Measurements from ENCODE around the gene ICAM1. TPM values are rescaled to one million over a fixed set of nuclear protein-coding genes. Genes with fewer than 3 reads are reported as not detected.
A peak's percentile ranks its signal among the peaks of the same experiment; 100 is the strongest.

ICAM1 gene
- total RNA-seq, 2 experiments from 2014 or later: 45.2 to 46.4 TPM

- CTCF ChIA-PET: no interaction called here
- Mint-ChIP-seq H3K4me3 (no peak overlapping the region), H3K27ac (no peak overlapping the region), H3K27me3 (no peaks in the 10 kb centered on the region), H3K9me3 (no peaks in the 10 kb centered on the region), H3K4me1 (ENCODE audit: low read depth) (peaks cover 3% of the 10 kb centered on the region), H3K36me3 (no peaks in the 10 kb centered on the region)
- POLR2A ChIA-PET: interaction anchor here (0.6 kb wide), 1 partner anchor 14 kb away, joined by 3 read pairs; the partner anchor contains the start of gene S1PR2
- intact Hi-C loops (cut with micrococcal nuclease): no loop called here
- DNase-seq: no peak
Observed at GRCh38 chr19:10245189-10245939, 25.6 kb upstream of the ICAM1 start.

DNA sequence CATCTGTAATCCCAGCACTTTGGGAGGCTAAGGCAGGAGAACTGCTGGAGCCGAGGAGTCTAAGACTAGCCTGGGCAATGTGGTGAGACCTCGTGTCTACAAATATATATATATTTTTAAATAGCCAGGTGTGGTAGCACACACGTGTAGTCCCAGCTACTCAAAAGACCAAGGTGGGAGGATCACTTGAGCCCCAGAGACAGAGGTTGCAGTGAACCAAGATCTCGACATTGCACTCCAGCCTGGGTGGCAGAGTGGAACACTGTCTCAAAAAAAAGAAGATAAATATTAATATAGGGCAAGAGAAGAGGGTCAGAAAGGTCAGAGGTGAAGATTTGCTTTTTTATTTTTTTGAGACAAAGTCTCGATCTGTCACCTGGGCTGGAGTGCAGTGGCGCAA, 24.4 kb upstream of the ICAM1 start:
- no peak overlapping the region for H3K4me3 Mint-ChIP-seq
- CTCF ChIA-PET: interaction anchor here (1.6 kb wide), 1 partner anchor 11 kb away, joined by 5 read pairs; no protein-coding TSS in a partner anchor

GRCh38 chr19:10251792-10252694, 18.9 kb upstream of the ICAM1 start, which contains the start of gene MRPL4:
Gene MRPL4, plus strand, starts transcription at chr19:10252214. Its CDS starts 40 bp downstream, at chr19:10252254.
- POLR2A ChIA-PET: interaction anchor here (0.6 to 1.7 kb wide), 4 partner anchors 19 to 58 kb away, joined by 3 to 4 read pairs (median 4); partner anchors contain the start of gene ICAM1
- Mint-ChIP-seq H3K36me3 (peaks cover 26% of the 10 kb centered on the region), H3K4me1 (ENCODE audit: low read depth) (peaks cover 20% of the 10 kb centered on the region), H3K9me3 (no peaks in the 10 kb centered on the region), H3K27me3 (no peaks in the 10 kb centered on the region), H3K4me3 (peak within 1 kb of the TSS; percentile 97), H3K27ac (peak within 1 kb of the TSS; percentile 96)
- peak; percentile 98 for DNase-seq
- intact Hi-C loops (cut with micrococcal nuclease): loop anchor here (1.0 to 5.0 kb wide), 5 partner anchors 8 to 177 kb away; partner anchors contain the start of genes DNMT1 and PPAN
- CTCF ChIA-PET: interaction anchor here (1.2 to 3.5 kb wide), 8 partner anchors 9 to 138 kb away, joined by 3 to 44 read pairs (median 12); partner anchors contain the start of gene ICAM1

More for the DNA sequence above, 24.4 kb upstream of the ICAM1 start:
- DNase-seq: no peak
- intact Hi-C loops (cut with micrococcal nuclease): no loop called here
- H3K36me3 Mint-ChIP-seq: no peaks in the 10 kb centered on the region
- H3K4me1 Mint-ChIP-seq (ENCODE audit: low read depth): peaks cover 7% of the 10 kb centered on the region
- H3K27ac Mint-ChIP-seq: no peak overlapping the region
- POLR2A ChIA-PET: no interaction called here
- H3K27me3 Mint-ChIP-seq: no peaks in the 10 kb centered on the region
- H3K9me3 Mint-ChIP-seq: no peaks in the 10 kb centered on the region

DNA sequence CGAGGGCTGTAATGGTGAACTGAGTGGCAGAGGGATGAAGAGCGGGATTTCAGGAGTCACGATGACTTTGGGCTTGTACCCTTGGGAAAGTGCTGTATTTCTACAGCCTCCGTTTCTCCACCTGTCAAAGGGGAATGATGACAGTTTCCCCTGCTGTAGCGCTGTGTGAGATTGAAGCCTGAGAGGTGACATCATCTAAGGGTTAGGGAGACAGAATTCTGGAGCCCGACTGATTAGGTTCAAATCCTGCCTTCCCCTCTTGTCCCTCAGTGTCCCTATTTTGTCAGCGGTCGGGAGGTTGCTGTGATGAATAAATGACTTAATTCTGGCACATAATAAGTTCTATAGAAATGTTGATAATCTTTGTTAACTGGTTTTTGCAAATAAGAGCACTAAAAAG, 18.2 kb upstream of the ICAM1 start:
- ChIA-PET CTCF (interaction anchor here (3.2 kb wide), 1 partner anchor 139 kb away, joined by 12 read pairs; no protein-coding TSS in a partner anchor), POLR2A (interaction anchor here (1.7 kb wide), 1 partner anchor 18 kb away, joined by 4 read pairs; the partner anchor contains the start of gene ICAM1)
- peaks cover 20% of the 10 kb centered on the region for H3K4me1 Mint-ChIP-seq (ENCODE audit: low read depth)
- H3K27me3 Mint-ChIP-seq: no peaks in the 10 kb centered on the region
- DNase-seq: no peak
- peak overlapping the region; percentile 97 for H3K4me3 Mint-ChIP-seq
- H3K36me3 Mint-ChIP-seq: peaks cover 33% of the 10 kb centered on the region
- intact Hi-C loops (cut with micrococcal nuclease): loop anchor here (5.0 kb wide), 1 partner anchor 145 kb away; the partner anchor contains the start of gene PPAN
- H3K9me3 Mint-ChIP-seq: no peaks in the 10 kb centered on the region
- peak overlapping the region; percentile 96 for H3K27ac Mint-ChIP-seq

GRCh38 chr19:10254244-10254643, 16.7 kb upstream of the ICAM1 start:
- ChIA-PET POLR2A (interaction anchor here (0.8 to 1.3 kb wide), 2 partner anchors 59 to 134 kb away, joined by 3 read pairs; partner anchors contain the start of gene DNMT1), CTCF (interaction anchor here (0.6 to 2.1 kb wide), 3 partner anchors 50 to 135 kb away, joined by 3 to 5 read pairs (median 5); no protein-coding TSS in a partner anchor)
- intact Hi-C loops (cut with micrococcal nuclease): loop anchor here (5.0 kb wide), 1 partner anchor 147 kb away; the partner anchor contains the start of gene PPAN
- Mint-ChIP-seq H3K36me3 (peaks cover 39% of the 10 kb centered on the region), H3K4me3 (no peak overlapping the region), H3K27ac (no peak overlapping the region), H3K4me1 (ENCODE audit: low read depth) (peaks cover 28% of the 10 kb centered on the region), H3K27me3 (no peaks in the 10 kb centered on the region), H3K9me3 (no peaks in the 10 kb centered on the region)
- DNase-seq: no peak

DNA sequence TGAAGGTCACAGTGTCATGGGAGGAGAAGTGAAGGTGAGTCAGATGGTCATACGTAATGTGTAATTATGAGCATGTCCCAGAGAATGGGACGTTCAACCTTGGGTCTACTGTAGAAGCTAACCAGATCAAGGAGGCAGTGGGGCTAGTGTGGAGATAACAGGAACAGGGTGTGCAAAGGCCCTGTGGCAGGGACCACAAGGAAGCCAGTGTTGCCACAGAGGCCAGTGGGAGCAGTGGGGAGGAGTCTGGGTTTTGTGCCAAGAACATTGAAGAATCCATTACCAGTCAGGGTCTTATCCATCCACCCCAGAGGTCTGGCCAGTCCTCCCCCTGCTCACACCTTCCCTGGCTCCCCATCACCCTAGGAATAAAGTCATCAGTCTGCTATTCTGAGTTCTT, 15.6 kb upstream of the ICAM1 start:
- Mint-ChIP-seq H3K4me1 (ENCODE audit: low read depth) (peaks cover 35% of the 10 kb centered on the region), H3K4me3 (no peak overlapping the region), H3K27me3 (no peaks in the 10 kb centered on the region), H3K27ac (peak overlapping the region; percentile 24), H3K36me3 (peaks cover 39% of the 10 kb centered on the region), H3K9me3 (no peaks in the 10 kb centered on the region)
- ChIA-PET POLR2A (no interaction called here), CTCF (interaction anchor here (0.6 to 2.1 kb wide), 2 partner anchors 134 to 145 kb away, joined by 3 to 5 read pairs; no protein-coding TSS in a partner anchor)
- intact Hi-C loops (cut with micrococcal nuclease): no loop called here
- DNase-seq: no peak

GRCh38 chr19:10256551-10256950, 14.4 kb upstream of the ICAM1 start:
- Mint-ChIP-seq H3K4me3 (no peak overlapping the region), H3K27ac (no peak overlapping the region), H3K27me3 (no peaks in the 10 kb centered on the region), H3K9me3 (no peaks in the 10 kb centered on the region), H3K4me1 (ENCODE audit: low read depth) (peaks cover 37% of the 10 kb centered on the region), H3K36me3 (peaks cover 39% of the 10 kb centered on the region)
- ChIA-PET POLR2A (interaction anchor here (0.6 kb wide), 1 partner anchor 14 kb away, joined by 5 read pairs; no protein-coding TSS in a partner anchor), CTCF (interaction anchor here (0.6 to 9.4 kb wide), 4 partner anchors 14 to 322 kb away, joined by 3 to 189 read pairs (median 5); no protein-coding TSS in a partner anchor)
- DNase-seq: no peak
- intact Hi-C loops (cut with micrococcal nuclease): no loop called here

DNA sequence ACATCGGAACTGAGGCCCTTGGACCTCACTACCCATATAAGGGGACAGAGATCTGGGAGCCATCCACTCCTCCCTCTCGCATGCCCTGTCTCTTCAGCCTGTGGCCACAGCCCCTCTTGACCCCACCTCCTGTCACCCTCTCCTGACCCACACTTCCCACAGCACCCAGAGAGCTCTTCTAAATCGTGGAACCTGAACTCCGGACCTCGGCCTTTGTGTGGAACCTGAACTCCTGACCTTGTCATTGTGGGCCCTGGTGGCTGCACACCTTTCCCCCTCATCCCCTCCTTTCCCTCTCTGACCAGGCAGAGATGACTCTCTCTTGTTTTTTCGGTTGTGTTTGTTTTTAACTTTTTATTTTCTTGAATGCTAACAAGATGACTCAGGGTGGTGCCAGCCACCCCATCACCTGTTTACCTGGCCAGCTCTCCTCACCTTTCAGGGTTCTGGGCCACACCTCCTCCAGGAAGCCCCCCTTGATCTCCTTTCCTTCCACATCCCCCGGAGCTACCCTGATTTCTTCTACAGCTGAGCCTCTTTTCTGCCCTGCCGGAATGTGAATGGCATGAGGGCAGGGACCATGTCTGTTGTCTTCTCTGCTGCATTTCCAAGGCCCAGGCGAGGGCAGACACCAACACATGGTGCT, 13.8 kb upstream of the ICAM1 start:
- peaks cover 36% of the 10 kb centered on the region for H3K4me1 Mint-ChIP-seq (ENCODE audit: low read depth)
- DNase-seq: no peak
- H3K9me3 Mint-ChIP-seq: no peaks in the 10 kb centered on the region
- H3K36me3 Mint-ChIP-seq: peaks cover 37% of the 10 kb centered on the region
- CTCF ChIA-PET: interaction anchor here (0.6 to 9.4 kb wide), 4 partner anchors 13 to 321 kb away, joined by 3 to 189 read pairs (median 5); no protein-coding TSS in a partner anchor
- POLR2A ChIA-PET: interaction anchor here (0.6 kb wide), 1 partner anchor 13 kb away, joined by 5 read pairs; no protein-coding TSS in a partner anchor
- intact Hi-C loops (cut with micrococcal nuclease): no loop called here
- H3K4me3 Mint-ChIP-seq: no peak overlapping the region
- H3K27ac Mint-ChIP-seq: no peak overlapping the region
- no peaks in the 10 kb centered on the region for H3K27me3 Mint-ChIP-seq

DNA sequence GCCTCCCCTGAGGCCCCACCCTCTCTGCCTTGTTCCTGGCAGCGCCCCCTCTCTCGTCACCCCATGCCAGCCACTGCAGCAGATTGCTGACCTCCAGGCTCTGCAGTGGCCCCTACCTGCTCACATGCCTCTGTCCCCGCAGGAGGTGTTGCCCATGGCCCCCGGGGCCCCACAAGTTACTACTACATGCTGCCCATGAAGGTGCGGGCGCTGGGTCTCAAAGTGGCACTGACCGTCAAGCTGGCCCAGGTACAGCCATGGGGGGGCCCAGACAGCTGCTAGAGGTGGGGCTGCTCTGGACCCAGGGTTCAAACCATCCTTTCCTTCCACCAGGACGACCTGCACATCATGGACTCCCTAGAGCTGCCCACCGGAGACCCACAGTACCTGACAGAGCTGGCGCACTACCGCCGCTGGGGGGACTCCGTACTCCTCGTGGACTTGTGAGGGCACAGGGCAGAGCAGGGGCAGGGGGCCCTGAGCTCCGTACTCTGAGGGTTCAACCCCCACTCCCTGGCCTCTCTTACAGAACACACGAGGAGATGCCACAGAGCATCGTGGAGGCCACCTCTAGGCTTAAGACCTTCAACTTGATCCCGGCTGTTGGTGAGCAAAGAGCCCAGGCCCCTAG, 12.7 kb upstream of the ICAM1 start:
- POLR2A ChIA-PET: interaction anchor here (0.8 to 5.3 kb wide), 5 partner anchors 12 to 164 kb away, joined by 3 to 69 read pairs (median 13); partner anchors contain the start of genes ICAM1, ICAM5 and TYK2
- H3K4me3 Mint-ChIP-seq: no peak overlapping the region
- DNase-seq: no peak
- no peak overlapping the region for H3K27ac Mint-ChIP-seq
- intact Hi-C loops (cut with micrococcal nuclease): loop anchor here (2.0 kb wide), 1 partner anchor 123 kb away; the partner anchor contains the start of gene TYK2
- H3K27me3 Mint-ChIP-seq: no peaks in the 10 kb centered on the region
- peaks cover 31% of the 10 kb centered on the region for H3K36me3 Mint-ChIP-seq
- CTCF ChIA-PET: interaction anchor here (0.6 to 9.4 kb wide), 35 partner anchors 8 to 444 kb away, joined by 3 to 189 read pairs (median 4); partner anchors contain the start of genes CDC37, ICAM1, ICAM4 and ICAM5
- H3K4me1 Mint-ChIP-seq (ENCODE audit: low read depth): peaks cover 32% of the 10 kb centered on the region
- H3K9me3 Mint-ChIP-seq: no peaks in the 10 kb centered on the region

DNA sequence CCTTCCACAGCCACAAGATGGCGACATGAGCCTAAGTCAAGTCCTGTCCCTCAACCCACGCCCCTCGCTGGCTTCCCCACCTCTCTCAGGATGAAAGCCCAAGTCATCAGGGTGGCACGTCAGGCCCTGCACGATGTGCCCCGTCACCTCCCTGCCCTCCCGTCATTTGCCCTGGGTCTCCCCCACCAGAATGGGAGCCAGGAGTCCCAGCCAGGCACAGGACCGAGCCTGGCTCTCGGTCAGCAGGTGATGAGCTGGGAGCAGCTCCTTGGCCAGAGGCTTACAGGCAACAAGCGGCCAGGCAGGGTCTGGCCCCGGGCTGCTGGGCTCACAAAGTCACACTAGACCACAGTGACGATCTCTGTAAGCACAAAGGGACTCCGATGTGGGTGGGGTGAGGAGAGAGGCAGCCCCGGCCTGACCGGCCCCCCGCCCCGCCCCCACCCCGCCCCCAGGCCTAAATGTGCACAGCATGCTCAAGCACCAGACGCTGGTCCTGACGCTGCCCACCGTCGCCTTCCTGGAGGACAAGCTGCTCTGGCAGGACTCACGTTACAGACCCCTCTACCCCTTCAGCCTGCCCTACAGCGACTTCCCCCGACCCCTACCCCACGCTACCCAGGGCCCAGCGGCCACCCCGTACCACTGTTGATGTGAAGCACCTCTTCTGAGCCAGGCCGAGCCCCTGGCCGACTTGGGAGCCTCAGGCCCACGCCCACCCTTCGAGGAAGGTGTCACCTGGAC, 11.6 kb upstream of the ICAM1 start:
- Mint-ChIP-seq H3K4me1 (ENCODE audit: low read depth) (peaks cover 26% of the 10 kb centered on the region), H3K27ac (peak overlapping the region; percentile 93), H3K36me3 (peaks cover 29% of the 10 kb centered on the region), H3K27me3 (no peaks in the 10 kb centered on the region), H3K9me3 (no peaks in the 10 kb centered on the region), H3K4me3 (no peak overlapping the region)
- peak; percentile 98 for DNase-seq
- CTCF ChIA-PET: interaction anchor here (0.6 to 9.4 kb wide), 45 partner anchors 9 to 443 kb away, joined by 3 to 189 read pairs (median 4); partner anchors contain the start of genes CDC37, ICAM1, ICAM4 and ICAM5
- POLR2A ChIA-PET: interaction anchor here (0.6 to 5.3 kb wide), 9 partner anchors 11 to 163 kb away, joined by 3 to 69 read pairs (median 3); partner anchors contain the start of genes ICAM1, ICAM5 and TYK2
- intact Hi-C loops (cut with micrococcal nuclease): loop anchor here (1.0 to 2.0 kb wide), 2 partner anchors 121 to 130 kb away; partner anchors contain the start of gene TYK2

Data from activated CD4-positive, alpha-beta memory T cell treated with anti-CD3 and anti-CD28 coated beads for 36 hours (primary cell).